ENCODE results near the gene SDHB. TPM values are rescaled to one million over a fixed set of nuclear protein-coding genes. Genes with fewer than 3 reads are reported as not detected.

Gene SDHB
- total RNA-seq, 1 donor: 100 TPM

GRCh38 chr1:17040135-17040534, 13.7 kb downstream of the SDHB start:
- H3K27me3 ChIP-seq (ENCODE audit: insufficient read depth, low read length): no peaks in the 10 kb centered on the region
- no peak overlapping the region for H3K4me3 ChIP-seq (ENCODE audit: low read length)
- H3K9me3 ChIP-seq (ENCODE audit: low read depth, low read length): no peaks in the 10 kb centered on the region
- peaks cover 2% of the 10 kb centered on the region for H3K4me1 ChIP-seq (ENCODE audit: insufficient read depth, low read length)

GRCh38 chr1:17039522-17039921, 14.3 kb downstream of the SDHB start:
- Histone ChIP-seq H3K27me3 (ENCODE audit: insufficient read depth, low read length) (no peaks in the 10 kb centered on the region), H3K9me3 (ENCODE audit: low read depth, low read length) (no peaks in the 10 kb centered on the region), H3K4me1 (ENCODE audit: insufficient read depth, low read length) (no peaks in the 10 kb centered on the region), H3K4me3 (ENCODE audit: low read length) (no peak overlapping the region)

- no peak overlapping the region for H3K4me3 ChIP-seq (ENCODE audit: low read length)
Measured at GRCh38 chr1:17033481-17033880, 20.4 kb downstream of the SDHB start.

GRCh38 chr1:17032741-17033140, 21.1 kb downstream of the SDHB start:
- Histone ChIP-seq H3K27me3 (ENCODE audit: insufficient read depth, low read length) (no peaks in the 10 kb centered on the region), H3K4me3 (ENCODE audit: low read length) (no peak overlapping the region), H3K4me1 (ENCODE audit: insufficient read depth, low read length) (no peaks in the 10 kb centered on the region), H3K9me3 (ENCODE audit: low read depth, low read length) (no peaks in the 10 kb centered on the region)

More at GRCh38 chr1:17033481-17033880, 20.4 kb downstream of the SDHB start:
- no peaks in the 10 kb centered on the region for H3K9me3 ChIP-seq (ENCODE audit: low read depth, low read length)
- H3K27me3 ChIP-seq (ENCODE audit: insufficient read depth, low read length): no peaks in the 10 kb centered on the region
- H3K4me1 ChIP-seq (ENCODE audit: insufficient read depth, low read length): no peaks in the 10 kb centered on the region

- Histone ChIP-seq H3K4me1 (ENCODE audit: insufficient read depth, low read length) (no peaks in the 10 kb centered on the region), H3K4me3 (ENCODE audit: low read length) (no peak overlapping the region), H3K27me3 (ENCODE audit: insufficient read depth, low read length) (no peaks in the 10 kb centered on the region), H3K9me3 (ENCODE audit: low read depth, low read length) (no peaks in the 10 kb centered on the region)
Measured at GRCh38 chr1:17031436-17031835, 22.4 kb downstream of the SDHB start.

- no peak overlapping the region for H3K4me3 ChIP-seq (ENCODE audit: low read length)
- no peaks in the 10 kb centered on the region for H3K9me3 ChIP-seq (ENCODE audit: low read depth, low read length)
Measured at GRCh38 chr1:17030206-17030605, 23.6 kb downstream of the SDHB start.

GRCh38 chr1:17028662-17029188, 25.1 kb downstream of the SDHB start:
- Histone ChIP-seq H3K4me1 (ENCODE audit: insufficient read depth, low read length) (peaks cover 3% of the 10 kb centered on the region), H3K4me3 (ENCODE audit: low read length) (no peak overlapping the region), H3K9me3 (ENCODE audit: low read depth, low read length) (no peaks in the 10 kb centered on the region), H3K27me3 (ENCODE audit: insufficient read depth, low read length) (no peaks in the 10 kb centered on the region)

More at GRCh38 chr1:17030206-17030605, 23.6 kb downstream of the SDHB start:
- no peaks in the 10 kb centered on the region for H3K27me3 ChIP-seq (ENCODE audit: insufficient read depth, low read length)
- H3K4me1 ChIP-seq (ENCODE audit: insufficient read depth, low read length): no peaks in the 10 kb centered on the region

GRCh38 chr1:17027900-17028299, 25.9 kb downstream of the SDHB start:
- Histone ChIP-seq H3K27me3 (ENCODE audit: insufficient read depth, low read length) (no peaks in the 10 kb centered on the region), H3K4me3 (ENCODE audit: low read length) (no peak overlapping the region), H3K4me1 (ENCODE audit: insufficient read depth, low read length) (peaks cover 11% of the 10 kb centered on the region), H3K9me3 (ENCODE audit: low read depth, low read length) (no peaks in the 10 kb centered on the region)

- peaks cover 12% of the 10 kb centered on the region for H3K4me1 ChIP-seq (ENCODE audit: insufficient read depth, low read length)
- H3K27me3 ChIP-seq (ENCODE audit: insufficient read depth, low read length): no peaks in the 10 kb centered on the region
- H3K4me3 ChIP-seq (ENCODE audit: low read length): no peak overlapping the region
- H3K9me3 ChIP-seq (ENCODE audit: low read depth, low read length): no peaks in the 10 kb centered on the region
Measured at GRCh38 chr1:17027403-17027802, 26.4 kb downstream of the SDHB start.

GRCh38 chr1:17024721-17025120, 29.1 kb downstream of the SDHB start:
- Histone ChIP-seq H3K4me1 (ENCODE audit: insufficient read depth, low read length) (peaks cover 12% of the 10 kb centered on the region), H3K4me3 (ENCODE audit: low read length) (no peak overlapping the region), H3K27me3 (ENCODE audit: insufficient read depth, low read length) (no peaks in the 10 kb centered on the region), H3K9me3 (ENCODE audit: low read depth, low read length) (no peaks in the 10 kb centered on the region)

GRCh38 chr1:17023573-17023972, 30.3 kb downstream of the SDHB start:
- Histone ChIP-seq H3K9me3 (ENCODE audit: low read depth, low read length) (no peaks in the 10 kb centered on the region), H3K4me1 (ENCODE audit: insufficient read depth, low read length) (peaks cover 12% of the 10 kb centered on the region), H3K27me3 (ENCODE audit: insufficient read depth, low read length) (no peaks in the 10 kb centered on the region), H3K4me3 (ENCODE audit: low read length) (no peak overlapping the region)

GRCh38 chr1:17023102-17023501, 30.7 kb downstream of the SDHB start:
- Histone ChIP-seq H3K4me1 (ENCODE audit: insufficient read depth, low read length) (peaks cover 12% of the 10 kb centered on the region), H3K9me3 (ENCODE audit: low read depth, low read length) (no peaks in the 10 kb centered on the region), H3K27me3 (ENCODE audit: insufficient read depth, low read length) (no peaks in the 10 kb centered on the region), H3K4me3 (ENCODE audit: low read length) (no peak overlapping the region)

- no peak overlapping the region for H3K4me3 ChIP-seq (ENCODE audit: low read length)
- no peaks in the 10 kb centered on the region for H3K27me3 ChIP-seq (ENCODE audit: insufficient read depth, low read length)
- H3K4me1 ChIP-seq (ENCODE audit: insufficient read depth, low read length): peaks cover 12% of the 10 kb centered on the region
- no peaks in the 10 kb centered on the region for H3K9me3 ChIP-seq (ENCODE audit: low read depth, low read length)
Measured at GRCh38 chr1:17021896-17022295, 31.9 kb downstream of the SDHB start.

GRCh38 chr1:17020502-17020901, 33.3 kb downstream of the SDHB start:
- no peak overlapping the region for H3K4me3 ChIP-seq (ENCODE audit: low read length)

GRCh38 chr1:17018849-17019248, 35.0 kb downstream of the SDHB start:
- Histone ChIP-seq H3K9me3 (ENCODE audit: low read depth, low read length) (no peaks in the 10 kb centered on the region), H3K27me3 (ENCODE audit: insufficient read depth, low read length) (no peaks in the 10 kb centered on the region), H3K4me1 (ENCODE audit: insufficient read depth, low read length) (peaks cover 24% of the 10 kb centered on the region), H3K4me3 (ENCODE audit: low read length) (no peak overlapping the region)

More at GRCh38 chr1:17020502-17020901, 33.3 kb downstream of the SDHB start:
- H3K4me1 ChIP-seq (ENCODE audit: insufficient read depth, low read length): peaks cover 16% of the 10 kb centered on the region
- no peaks in the 10 kb centered on the region for H3K27me3 ChIP-seq (ENCODE audit: insufficient read depth, low read length)
- no peaks in the 10 kb centered on the region for H3K9me3 ChIP-seq (ENCODE audit: low read depth, low read length)

GRCh38 chr1:17017435-17017834, 36.4 kb downstream of the SDHB start:
- Histone ChIP-seq H3K27me3 (ENCODE audit: insufficient read depth, low read length) (no peaks in the 10 kb centered on the region), H3K4me1 (ENCODE audit: insufficient read depth, low read length) (peaks cover 16% of the 10 kb centered on the region), H3K4me3 (ENCODE audit: low read length) (no peak overlapping the region), H3K9me3 (ENCODE audit: low read depth, low read length) (no peaks in the 10 kb centered on the region)
